Cerebellar cortex (tissue), 1 donor: Measurements from ENCODE around the gene FTCD.

Source experiments
- DNase-seq: peaks from one replicate; pipeline ENCODE4 v3.0.0-alpha.2; 2015; ENCODE audit warnings: low spot score

The FTCD gene

GRCh38 chr21:46138383-46138970 lies 16.9 kb downstream of the FTCD start:
- no peak for DNase-seq

- no peak for DNase-seq
Measured at GRCh38 chr21:46137908-46138307, 17.5 kb downstream of the FTCD start.

DNA sequence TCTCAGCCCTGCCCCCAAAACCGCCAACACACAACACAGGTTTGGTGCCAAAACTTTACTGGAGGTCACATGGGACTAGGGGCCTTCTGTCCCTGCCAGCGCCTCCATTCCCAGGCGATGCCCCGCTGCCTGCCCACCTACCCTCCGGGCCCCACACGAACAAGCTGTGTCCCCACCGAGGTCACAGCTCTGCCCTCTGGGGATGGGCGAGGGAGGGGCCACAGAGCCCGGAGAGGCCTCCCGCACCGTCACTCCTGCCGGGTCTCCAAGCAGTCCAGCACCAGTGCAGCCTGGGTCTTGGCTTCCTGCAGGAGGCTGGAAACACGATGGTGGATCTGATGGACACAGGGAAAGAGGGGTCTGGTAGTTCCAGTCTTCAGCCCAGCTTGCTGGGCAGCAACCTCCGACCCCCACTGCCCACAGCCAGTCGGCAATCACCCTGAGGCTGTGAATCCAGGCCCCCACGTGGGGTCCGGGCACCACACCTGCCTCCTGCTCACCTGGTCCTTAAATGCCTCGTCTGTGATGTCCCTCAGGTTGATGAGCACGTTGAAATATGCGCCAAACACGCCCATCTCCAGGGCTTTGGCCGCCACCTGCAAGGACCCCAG lies 18.5 kb downstream of the FTCD start:
- DNase-seq = no peak

DNA sequence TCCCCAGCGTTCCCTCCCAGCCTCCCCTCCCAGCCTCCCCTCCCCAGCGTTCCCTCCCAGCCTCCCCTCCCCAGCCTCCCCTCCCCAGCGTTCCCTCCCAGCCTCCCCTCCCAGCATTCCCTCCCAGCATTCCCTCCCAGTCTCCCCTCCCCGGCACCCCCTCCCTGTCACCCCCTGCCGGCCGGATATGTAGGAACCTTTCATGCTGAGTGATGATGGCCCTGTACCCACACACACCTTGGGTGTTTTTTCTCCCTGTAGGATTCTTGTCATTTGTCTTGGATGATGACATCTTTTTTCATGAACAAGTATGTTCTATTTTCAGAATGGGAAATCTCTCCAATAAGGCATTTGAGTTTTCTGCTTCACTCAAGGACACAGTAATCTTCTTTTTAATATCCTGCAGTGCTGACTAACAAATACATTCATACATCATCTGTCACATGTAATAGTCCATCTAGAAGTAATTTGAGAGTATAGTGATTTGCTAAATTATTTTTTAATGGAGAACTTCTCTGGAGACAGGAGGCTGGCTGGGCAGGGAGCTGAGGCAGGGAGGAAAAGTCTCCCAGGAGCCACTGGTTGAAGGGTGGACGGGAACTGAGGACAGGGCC lies 19.5 kb downstream of the FTCD start:
- DNase-seq = no peak

GRCh38 chr21:46131838-46132651 lies 23.3 kb downstream of the FTCD start:
- no peak for DNase-seq

DNA sequence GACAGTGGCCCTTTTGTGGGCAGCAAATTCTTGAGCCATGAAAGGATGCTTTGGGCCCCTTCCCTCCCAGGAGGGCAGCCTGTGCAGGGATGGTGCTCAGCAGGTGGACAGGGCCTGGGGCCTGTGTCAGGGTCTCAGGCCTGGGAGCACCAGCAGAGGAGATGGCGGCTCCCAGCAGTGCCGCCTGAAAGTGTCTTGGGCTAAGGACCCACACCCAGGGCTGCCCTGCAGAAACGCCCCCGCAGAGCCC lies 23.9 kb downstream of the FTCD start:
- no peak for DNase-seq

GRCh38 chr21:46130831-46131587 lies 24.4 kb downstream of the FTCD start:
- no peak for DNase-seq

DNA sequence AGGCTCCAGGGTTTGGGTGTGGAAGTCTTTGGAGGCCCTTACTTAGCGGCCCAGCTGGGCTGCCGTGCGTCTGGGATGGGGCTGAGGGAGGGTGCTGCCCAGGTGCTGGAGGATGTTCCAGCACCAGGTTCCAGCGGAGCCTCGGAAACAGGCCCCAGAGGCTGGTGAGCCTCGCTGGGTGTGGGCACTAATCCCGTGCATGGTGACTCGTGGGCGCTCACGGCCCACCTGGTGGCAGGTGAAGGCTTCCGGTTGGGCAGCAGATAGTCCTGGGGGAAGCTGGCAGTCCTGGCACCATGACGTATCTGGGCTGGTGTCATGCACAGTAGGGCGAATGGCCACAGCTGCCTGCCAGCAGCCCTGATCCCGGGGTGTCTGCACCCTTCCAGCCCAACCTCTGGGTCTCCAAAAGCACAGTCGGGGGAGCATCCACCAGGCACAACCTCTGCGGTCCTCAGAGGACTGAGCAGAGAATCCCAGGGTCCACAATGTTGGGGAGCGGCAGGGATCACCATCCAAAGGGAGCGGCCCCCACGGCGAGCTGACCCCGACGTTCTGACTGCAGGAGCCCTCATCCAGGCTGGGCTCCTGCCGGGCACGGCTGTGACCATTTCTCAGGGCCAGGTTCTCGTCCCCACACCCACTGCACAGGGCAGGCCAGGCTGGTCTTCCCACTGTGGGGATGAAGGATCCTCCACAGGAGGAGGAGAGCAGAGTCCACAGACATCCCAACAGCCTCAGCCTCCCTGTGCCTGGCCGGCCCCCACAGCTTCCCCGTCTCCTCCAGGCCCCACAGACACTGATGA lies 25.3 kb downstream of the FTCD start:
- no peak for DNase-seq

- no peak for DNase-seq
Measured at GRCh38 chr21:46128933-46129571, 26.3 kb downstream of the FTCD start.

- no peak for DNase-seq
Measured at GRCh38 chr21:46128106-46128932, 27.1 kb downstream of the FTCD start.

DNA sequence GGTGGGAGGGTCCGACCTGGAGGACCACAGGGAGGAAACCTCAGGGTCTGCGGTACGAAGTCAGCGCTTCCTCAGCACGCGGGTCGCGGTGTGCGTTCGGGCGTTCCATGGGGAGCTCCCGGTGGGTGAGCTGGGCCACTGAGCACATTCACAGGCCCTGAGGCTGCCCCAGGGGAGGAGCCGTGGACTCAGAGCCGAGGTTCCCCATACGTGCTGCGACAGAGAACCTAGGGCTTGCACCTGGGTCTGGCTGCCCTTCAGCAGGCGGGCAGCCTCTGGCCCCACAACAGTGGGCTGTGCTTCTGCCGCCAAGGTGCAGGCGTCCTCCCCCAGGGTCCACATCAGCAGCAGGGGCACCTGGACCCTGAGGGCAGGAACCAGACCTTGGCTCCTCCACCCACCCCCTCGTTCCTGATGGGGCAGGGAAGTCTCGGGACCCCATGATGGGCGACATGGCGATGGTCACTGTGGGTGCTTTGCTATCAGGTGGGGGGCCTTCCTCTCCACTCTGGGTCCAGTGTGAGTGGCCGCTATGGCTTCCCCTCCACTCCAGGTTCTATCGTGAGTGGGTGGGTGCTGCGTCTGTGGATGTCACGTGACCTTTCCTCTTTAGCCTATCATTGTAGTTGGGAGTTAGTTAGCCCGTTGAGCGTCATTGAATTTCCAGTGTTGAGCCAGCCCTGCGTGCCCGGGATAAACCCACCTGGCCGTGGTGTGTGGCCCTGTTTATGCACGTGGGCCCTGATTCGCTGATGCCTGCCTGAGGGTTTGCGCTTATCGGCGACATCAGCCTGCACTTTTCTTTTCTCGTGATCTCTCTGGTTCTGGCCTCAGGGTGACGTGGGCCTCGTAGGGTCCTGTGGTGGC lies 27.9 kb downstream of the FTCD start:
- no peak for DNase-seq

DNA sequence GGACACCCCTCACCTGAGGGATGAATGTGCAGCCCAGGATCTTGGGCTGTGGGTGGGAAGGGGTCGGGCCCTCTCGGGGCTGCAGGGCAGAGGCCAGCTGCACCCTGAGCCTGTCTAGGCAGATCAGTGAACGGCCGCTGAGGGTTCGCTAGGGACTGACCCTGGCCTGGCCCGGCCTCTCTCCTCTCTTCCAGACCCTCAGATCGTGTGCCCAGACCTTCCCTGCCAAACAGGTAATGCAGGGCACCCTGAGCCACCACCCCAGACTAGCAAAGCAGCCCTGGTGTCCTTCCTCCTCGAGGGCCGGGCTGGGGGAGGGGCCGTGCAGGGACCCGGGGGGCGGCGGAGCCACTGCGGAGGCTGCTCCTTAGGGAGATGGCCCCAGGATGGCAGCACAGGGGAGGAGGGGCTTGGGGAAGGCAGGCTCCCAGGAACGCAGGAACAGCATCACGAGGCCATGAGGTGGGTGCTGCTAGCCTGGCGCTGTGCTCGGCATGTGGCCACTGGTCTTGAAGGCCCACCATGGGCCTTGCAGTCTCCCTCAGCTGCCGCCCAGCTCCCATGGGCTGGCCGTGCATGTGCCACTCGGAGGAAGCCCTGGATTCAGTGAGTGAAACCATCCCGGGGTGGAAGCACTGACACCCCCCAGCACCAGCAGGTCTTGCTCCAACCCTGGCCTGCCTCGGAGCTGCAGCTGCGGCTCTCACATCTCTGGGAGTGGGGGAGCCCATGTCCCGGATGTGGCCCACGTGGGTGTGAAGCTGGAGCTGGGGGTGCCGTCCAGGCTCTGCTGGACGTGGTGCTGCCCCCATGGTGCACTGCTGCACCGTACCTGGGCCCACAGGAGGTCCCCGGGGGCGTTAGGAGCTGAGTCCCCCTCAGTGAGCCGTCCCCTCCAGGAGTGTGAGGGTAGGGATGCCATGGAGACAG lies 28.8 kb downstream of the FTCD start:
- DNase-seq = no peak

DNA sequence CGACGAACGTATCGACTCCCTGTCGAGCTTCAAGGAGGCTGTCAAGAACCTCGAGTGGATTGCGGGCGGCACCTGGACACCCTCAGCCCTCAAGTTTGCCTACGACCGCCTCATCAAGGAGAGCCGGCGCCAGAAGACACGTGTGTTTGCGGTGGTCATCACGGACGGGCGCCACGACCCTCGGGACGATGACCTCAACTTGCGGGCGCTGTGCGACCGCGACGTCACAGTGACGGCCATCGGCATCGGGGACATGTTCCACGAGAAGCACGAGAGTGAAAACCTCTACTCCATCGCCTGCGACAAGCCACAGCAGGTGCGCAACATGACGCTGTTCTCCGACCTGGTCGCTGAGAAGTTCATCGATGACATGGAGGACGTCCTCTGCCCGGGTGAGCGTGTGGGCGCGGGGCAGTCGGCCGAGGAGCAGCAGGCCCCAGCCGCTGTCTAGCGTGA lies 29.5 kb downstream of the FTCD start:
- no peak for DNase-seq

GRCh38 chr21:46124926-46125845 lies 30.2 kb downstream of the FTCD start:
- DNase-seq = no peak

- no peak for DNase-seq
Measured at GRCh38 chr21:46124083-46124925, 31.1 kb downstream of the FTCD start.
